SK-MEL-5 (cell line): ENCODE measurements around the gene RPS6KC1. TPM values are rescaled to one million over a fixed set of nuclear protein-coding genes. Genes with fewer than 3 reads are reported as not detected.
"Not testable (repeated sequence)": the region's sequence is repeated elsewhere in the genome, so short reads cannot be mapped to it uniquely, and the experiment has no call there.

ENCODE experiments used
- DNase-seq: peaks from one replicate; pipeline ENCODE4 v3.0.0-alpha.2; 2016; ENCODE audit warnings: low read depth, low spot score
- in situ Hi-C: cut with HindIII; loops from 2 replicates; pipeline ENCODE4 v1.10.0; 2016; ENCODE audit warnings: low sequenced_read_pairs, high pct_unique_total_duplicates, low pct_unique_long_range_greater_than_20kb
- total RNA-seq: library from RNA; depleted of rRNA; stranded (reverse); fragments of >200 nt; shearing (Covaris generic); gene quantifications from 2 replicates; pipeline ENCODE4 v1.2.3, GENCODE V29; 2014

RPS6KC1 gene
- total RNA-seq, 1 experiment from 2014 or later, result 21.5 TPM

DNA sequence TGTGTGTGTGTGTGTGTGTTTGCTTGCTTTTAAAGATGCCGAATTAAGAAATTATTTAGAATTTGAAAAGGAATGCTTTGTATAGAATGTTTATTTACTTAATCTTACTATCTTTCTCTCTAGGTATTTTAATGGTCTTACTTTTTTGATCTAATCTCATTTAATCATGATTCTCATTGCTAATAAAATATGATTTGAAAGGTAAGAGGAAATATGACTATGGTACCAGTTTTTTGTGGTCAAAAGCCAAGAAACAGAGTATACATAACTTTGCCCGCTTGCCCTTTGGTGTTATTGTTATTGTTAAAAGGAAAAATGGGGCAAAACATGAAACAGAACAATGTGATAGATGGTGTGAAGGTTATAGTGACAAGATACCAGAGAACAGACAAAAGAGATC, 74.6 kb downstream of the RPS6KC1 start:
- in situ Hi-C loops, result no loop called here
- DNase-seq, result no peak

DNA sequence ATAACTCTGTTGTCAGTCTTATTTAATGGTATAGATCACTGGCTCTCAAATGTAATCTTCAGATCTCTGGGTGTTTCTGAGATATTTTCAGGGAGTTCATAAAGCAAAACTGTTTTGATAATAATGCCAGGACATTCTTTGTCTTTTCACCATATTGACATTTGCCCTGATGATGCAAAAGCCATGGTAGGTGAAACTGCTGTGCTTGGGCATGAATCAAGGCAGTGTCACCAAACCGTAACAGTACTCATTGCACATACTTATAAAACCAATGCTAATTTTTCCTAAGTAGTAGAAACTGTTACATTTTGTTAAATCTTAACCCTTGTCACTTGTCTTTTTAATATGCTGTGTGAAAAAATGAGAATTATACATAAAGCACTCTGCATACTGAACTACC, 76.0 kb downstream of the RPS6KC1 start:
- in situ Hi-C loops, result no loop called here
- DNase-seq, result no peak

DNA sequence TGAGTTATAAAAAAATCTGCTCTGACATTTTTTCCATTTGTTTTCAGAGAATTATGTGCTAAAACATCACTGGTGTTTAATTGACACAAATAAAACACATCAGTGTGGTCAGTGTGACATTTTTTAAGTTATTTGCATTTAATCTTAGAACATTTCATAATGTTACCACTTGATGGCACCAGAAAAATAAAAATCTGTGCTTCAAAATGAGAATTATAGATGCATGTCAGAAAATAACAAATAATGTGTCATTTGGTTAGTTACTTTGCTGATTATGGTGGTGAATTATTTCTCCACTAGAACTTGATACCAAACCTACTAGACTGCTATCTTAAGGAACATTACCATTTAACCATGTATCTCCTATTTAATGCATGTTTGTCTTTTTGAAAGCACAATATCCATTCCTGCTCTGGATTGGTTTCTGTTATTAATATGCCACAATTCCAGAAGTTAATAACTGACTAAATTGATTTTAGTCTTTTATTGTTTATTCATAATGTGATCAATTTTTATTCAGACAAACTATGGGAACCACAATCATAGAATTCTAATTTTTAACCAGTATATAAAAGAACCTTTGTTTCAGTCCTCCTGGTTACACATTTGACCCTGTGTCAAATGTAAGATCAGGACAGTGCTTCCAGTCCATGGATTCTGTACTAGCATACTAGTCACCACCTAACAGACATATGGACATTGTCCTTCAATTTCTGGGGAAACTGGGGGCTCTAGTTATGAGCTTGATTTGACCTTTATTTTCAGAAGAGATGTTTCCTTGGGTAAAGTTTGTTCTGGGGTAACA, 81.0 kb downstream of the RPS6KC1 start:
- in situ Hi-C loops, result no loop called here
- peak; percentile 30 for DNase-seq

- in situ Hi-C loops, result no loop called here
- DNase-seq, result no peak
Observed at GRCh38 chr1:213135572-213135971, 84.5 kb downstream of the RPS6KC1 start.

DNA sequence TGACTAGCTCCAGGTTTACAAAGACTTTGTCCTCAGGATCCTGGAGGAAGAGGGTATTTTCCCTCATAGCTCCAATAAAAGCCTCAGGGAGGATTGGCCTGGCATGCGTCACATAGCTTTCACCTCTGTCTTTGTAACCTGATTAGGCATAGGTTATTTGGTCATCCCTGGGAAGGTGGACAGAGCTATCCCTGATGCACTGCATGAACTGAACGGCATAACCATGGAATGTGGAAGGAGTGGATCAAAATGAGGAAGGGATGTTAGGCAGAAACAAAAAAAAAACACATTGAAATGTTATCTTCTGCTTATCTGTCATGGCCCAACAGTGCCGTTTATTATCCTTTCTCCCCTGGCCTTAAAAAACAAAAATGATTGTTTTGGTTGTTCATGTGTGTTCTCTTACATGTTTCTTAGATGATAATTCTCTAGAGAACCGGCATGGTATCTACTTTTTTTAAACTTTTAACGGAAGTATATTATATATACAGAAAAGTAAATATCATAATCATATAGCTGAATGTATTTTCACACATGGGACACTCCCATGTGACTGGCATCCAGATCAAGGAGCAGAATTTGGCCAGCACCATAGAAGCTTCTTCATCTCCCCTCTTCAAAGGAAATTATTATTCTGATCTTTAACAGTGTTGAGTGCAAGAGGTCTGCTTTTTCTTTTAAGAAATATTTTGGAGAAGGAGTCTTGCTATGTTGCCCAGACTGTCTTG, 85.3 kb downstream of the RPS6KC1 start:
- no peak for DNase-seq
- in situ Hi-C loops, result no loop called here

GRCh38 chr1:213138391-213138790, 87.3 kb downstream of the RPS6KC1 start:
- no peak for DNase-seq
- in situ Hi-C loops, result no loop called here

- no peak for DNase-seq
- in situ Hi-C loops, result no loop called here
Observed at GRCh38 chr1:213138892-213139291, 87.9 kb downstream of the RPS6KC1 start.

- in situ Hi-C loops, result no loop called here
- DNase-seq, result no peak
Observed at GRCh38 chr1:213148905-213149304, 97.9 kb downstream of the RPS6KC1 start.

GRCh38 chr1:213150090-213150489, 99.0 kb downstream of the RPS6KC1 start:
- DNase-seq, in situ Hi-C loops: not testable (repeated sequence)

DNA sequence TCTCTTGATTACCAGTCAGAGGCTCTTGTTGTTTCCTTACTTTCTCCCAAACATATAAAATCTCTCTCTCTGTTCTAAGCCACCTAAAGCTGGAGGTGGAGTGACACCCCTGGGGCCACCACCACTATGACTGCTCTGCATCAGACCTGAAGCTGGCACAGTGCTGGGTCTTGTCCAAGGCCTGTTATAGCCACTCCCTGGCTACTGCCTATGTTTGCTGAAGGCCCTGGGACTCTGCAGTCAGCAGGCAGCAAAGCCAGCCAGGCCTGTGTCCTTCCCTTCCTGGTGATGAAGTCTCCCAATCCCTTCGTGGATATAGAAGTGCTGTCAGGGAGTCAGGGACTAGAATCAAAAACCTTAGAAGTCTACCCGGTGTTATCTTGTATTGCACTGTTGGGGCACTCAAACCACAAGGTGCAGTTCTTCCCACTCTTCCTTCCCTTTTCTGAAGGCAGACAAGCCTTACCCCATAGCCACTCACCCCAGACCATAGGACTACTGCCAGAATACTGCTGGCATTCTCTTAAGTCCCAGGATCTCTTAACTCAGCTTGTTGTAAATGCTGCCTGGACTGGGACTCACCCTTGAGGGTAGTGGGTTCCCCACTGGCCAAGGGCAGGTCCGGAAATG, 103.1 kb downstream of the RPS6KC1 start:
- in situ Hi-C loops, result no loop called here
- no peak for DNase-seq

- DNase-seq, result no peak
- in situ Hi-C loops, result no loop called here
Observed at GRCh38 chr1:213159376-213159775, 108.3 kb downstream of the RPS6KC1 start.

GRCh38 chr1:213160442-213160841, 109.4 kb downstream of the RPS6KC1 start:
- in situ Hi-C loops, DNase-seq: not testable (repeated sequence)

DNA sequence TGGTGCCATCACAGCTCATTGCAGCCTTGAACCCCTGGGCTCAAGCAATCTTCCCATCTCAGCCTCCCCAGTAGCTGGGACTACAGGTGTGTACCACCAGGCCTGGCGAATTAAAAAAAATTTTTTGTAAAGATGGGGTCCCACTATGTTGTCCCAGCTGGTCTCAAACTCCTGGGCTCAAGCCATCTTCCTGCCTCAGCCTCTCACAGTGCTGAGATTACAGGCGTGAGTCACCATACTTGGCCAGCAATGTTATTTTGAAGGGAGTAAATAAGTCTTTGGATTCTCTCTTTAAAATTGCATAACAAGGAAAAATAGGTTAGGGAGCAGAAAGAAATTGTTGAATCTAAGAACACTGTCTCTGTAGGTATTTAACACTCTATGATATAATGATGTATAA, 111.3 kb downstream of the RPS6KC1 start:
- no peak for DNase-seq
- in situ Hi-C loops, result no loop called here

DNA sequence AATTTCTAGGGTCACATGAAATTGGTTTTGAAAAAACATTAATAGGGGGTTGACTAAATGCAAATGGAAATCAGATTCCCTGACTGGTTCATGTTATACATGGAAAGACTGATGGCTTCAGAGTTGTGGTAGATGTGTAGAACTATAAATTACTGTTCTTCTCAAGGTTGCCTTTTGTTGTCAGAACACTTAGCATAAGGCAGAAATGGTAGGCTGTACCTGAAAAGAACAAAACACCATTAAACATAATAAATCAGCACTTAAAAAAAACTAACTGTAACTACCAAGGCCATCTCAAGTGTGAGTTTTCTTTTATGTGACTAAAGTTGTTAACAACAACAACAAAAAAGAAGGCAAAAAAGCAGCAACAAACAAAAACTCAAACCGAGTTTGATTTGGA, 111.8 kb downstream of the RPS6KC1 start:
- DNase-seq, result no peak
- in situ Hi-C loops, result no loop called here

GRCh38 chr1:213163278-213163711, 112.3 kb downstream of the RPS6KC1 start:
- in situ Hi-C loops, result no loop called here
- peak; percentile 48 for DNase-seq

DNA sequence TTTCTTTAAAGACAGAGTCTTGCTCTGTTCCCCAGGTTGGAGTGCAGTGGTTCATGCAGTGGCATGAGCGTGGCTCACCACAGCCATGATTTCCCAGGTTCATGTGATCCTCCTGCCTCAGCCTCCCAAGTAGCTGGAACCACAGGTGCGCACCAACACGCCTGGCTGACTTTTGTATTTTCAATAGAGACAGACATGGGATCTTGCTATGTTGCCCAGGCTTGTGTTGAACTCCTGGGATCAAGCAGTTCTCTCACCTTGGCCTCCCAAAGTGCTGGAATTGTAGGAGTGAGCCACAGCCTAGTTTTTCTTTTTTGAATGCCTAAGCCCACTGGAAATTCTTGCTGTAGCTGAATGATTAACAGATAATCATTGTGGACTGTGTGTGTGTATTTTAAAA, 113.5 kb downstream of the RPS6KC1 start:
- in situ Hi-C loops, result no loop called here
- DNase-seq, result no peak

GRCh38 chr1:213166852-213167251, 115.8 kb downstream of the RPS6KC1 start:
- no peak for DNase-seq
- in situ Hi-C loops, result no loop called here

DNA sequence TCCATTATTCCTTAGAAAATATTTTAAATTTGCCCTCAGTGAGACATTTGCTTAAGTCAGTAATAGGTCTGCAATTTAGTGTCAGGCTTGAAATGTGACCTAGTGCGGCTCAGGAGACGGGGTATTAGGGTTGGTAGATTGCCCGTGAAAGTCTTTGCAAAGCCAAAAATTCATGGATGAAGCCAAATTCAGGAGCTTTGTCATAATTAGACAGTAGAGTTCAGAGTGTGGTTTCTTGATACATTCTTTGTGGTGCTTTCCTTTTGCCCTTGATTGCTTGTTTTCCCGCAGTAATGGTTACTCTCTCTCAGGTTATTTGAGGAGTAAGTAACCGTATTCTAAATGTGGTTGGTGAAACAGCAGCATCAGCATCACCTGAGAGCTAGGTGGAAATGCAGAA, 120.7 kb downstream of the RPS6KC1 start:
- no peak for DNase-seq
- in situ Hi-C loops, result no loop called here

DNA sequence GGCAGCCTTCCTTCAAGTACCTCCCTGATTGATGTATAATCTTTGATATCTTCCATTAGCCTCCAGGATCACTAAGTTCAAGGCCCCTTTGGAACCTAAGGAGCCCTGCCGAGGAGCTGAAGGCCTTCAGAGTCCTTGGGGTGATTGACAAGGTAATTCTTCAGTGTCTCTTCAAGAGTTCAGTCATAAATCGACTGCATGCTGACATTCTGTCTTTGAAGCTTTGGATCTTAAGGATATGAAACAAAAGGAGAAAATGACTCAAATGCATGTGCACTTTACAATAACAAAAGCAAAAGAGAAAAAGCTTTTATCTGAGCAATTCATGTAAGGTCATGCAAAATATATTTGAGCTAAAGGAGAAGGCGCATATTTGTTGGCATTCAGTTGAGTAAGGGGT, 125.3 kb downstream of the RPS6KC1 start:
- in situ Hi-C loops, result no loop called here
- DNase-seq, result no peak
